LoVo (cell line): ENCODE measurements around the gene EIF4G2.
A peak's percentile ranks its signal among the peaks of the same experiment; 100 is the strongest.

Experiments
- DNase-seq: peaks from one replicate; pipeline ENCODE4 v3.0.0-alpha.2; 2016; ENCODE audit warnings: low spot score

The EIF4G2 gene

DNA sequence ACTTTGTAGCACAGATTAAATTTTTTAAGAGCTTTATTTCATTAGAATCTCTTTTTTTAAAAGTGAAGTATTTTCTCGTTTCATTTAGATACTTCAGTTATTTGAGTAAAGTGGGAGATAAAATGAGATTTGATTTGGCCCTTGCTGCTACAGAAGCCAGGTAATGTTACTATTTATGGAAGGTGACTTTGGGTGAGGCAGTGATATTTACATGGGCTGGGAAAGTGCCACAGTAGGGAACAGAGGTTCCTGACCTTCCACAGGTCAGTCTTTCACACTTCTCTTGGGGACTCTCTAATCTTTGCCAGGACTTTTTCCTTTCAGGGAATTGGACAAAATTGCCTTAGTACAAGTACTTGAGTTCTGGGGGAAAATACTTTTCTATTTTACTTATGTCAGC lies 37.3 kb downstream of the EIF4G2 start:
- DNase-seq: no peak

DNA sequence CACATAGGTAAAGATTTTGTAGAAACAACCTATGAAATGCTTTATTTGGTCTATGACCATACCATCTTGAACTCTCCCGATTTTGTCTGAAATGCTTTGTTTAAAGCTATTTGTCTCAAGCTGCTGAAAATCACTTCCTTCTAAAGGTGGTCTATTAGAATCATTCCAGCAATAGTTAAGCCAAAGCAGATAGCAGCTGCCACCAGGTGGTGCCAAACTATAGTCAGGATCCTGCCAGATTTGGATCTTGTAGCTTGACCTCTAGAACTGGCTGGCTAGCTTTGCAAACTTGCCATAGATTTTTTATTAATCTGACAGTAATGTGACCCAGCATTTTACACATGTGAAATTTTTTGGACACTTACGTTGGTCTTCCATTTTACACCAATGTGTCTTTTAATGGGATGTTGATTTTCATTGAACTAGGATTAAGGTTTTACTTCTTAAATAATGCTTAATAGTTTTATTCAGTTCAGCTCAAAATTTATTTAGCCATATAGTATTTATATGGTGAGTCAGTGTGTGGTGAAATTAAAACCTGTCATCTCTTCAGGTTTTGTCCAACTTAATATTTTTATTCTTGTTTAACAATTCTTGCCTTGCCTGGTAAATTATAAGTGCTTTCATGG lies 38.0 kb downstream of the EIF4G2 start:
- peak; percentile 27 for DNase-seq

GRCh38 chr11:10764412-10764811 lies 44.3 kb downstream of the EIF4G2 start:
- DNase-seq: no peak

DNA sequence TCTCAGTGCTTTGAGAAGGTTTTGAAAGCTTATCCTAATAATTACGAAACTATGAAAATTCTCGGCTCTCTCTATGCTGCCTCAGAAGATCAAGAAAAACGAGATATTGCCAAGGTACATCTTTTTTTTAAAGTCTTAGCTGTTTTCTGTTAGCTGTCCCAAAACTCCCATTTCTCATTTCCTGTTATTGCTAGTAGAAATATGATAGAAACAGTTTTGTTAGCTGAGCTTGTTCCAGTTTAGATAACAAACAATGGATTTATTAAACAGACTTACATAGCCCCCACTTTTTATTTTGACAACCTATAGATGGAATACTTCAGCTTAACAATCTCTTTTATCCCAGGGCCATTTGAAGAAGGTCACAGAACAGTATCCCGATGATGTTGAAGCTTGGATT lies 45.0 kb downstream of the EIF4G2 start:
- DNase-seq: no peak

GRCh38 chr11:10762913-10763421 lies 45.8 kb downstream of the EIF4G2 start:
- DNase-seq: no peak

- no peak for DNase-seq
These were observed 46.5 kb downstream of the EIF4G2 start for GRCh38 chr11:10762185-10762584.

- no peak for DNase-seq
These were observed 47.5 kb downstream of the EIF4G2 start for GRCh38 chr11:10761085-10761698.

DNA sequence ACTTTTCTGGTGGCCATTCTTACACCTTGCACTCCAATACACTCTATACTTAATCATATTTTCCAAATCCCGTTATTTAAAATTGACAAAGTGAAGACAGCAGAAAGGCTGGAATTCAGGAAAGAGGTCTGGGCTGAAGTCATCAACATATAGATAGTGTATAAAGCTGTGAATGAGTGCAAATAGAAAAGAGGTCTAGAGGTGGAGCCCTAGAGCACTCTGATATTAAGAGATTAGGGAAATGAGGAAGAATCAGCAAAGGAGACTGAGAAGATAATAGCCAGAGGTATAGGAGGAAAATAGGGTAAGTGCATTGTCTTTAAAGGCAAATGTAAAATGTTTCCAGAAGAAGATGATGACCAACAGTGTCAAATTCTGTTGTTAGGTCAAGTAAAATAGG lies 49.8 kb downstream of the EIF4G2 start:
- no peak for DNase-seq

- no peak for DNase-seq
These were observed 56.2 kb downstream of the EIF4G2 start for GRCh38 chr11:10752486-10752885.

- peak; percentile 13 for DNase-seq
These were observed 56.7 kb downstream of the EIF4G2 start for GRCh38 chr11:10752061-10752460.

DNA sequence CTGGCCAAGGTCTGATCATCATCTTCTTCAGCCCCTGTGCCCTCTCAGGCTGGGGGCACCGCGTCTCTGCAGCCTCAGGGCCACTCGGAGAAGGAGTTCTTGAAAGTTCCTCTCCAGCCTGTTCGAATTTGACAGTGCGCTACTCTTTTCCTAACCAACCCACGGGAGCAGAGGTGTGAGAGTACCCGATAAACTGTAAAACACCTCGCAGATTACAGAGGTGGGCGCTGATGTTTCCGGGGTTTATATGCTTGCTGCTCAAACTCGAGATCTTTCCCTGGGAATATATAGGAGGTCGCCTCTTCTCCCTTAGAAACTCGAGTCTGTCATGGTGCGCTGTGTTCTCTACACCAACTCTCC lies 57.2 kb downstream of the EIF4G2 start:
- peak; percentile 8 for DNase-seq

- peak; percentile 90 for DNase-seq
These were observed 57.7 kb downstream of the EIF4G2 start, which contains the start of gene CTR9 for GRCh38 chr11:10750838-10751580. TSS of gene CTR9 (plus strand) at chr11:10751246. CDS start at chr11:10751413, 167 bp downstream.

- no peak for DNase-seq
These were observed 59.2 kb downstream of the EIF4G2 start for GRCh38 chr11:10749476-10749875.

GRCh38 chr11:10747733-10748132 lies 61.0 kb downstream of the EIF4G2 start:
- no peak for DNase-seq
